ENCODE measurements around the gene ELOVL6. TPM values are rescaled to one million over a fixed set of nuclear protein-coding genes. Genes with fewer than 3 reads are reported as not detected.

Gene ELOVL6
- total RNA-seq, 1 donor from 2014 or later: 27.6 TPM

GRCh38 chr4:110124711-110125110 is 73.7 kb downstream of the ELOVL6 start:
- no peak for TF ChIP-seq CTCF (IDR thresholded peaks at IDR 0.05; ENCODE audit: unreplicated experiment)
- no peak for DNase-seq (ENCODE audit: low spot score in 2 of 2, unreplicated experiment in 2 of 2)
- Mint-ChIP-seq H3K27ac (no peak overlapping the region), H3K4me1 (peaks cover 17% of the 10 kb centered on the region), H3K9me3 (peaks cover 4% of the 10 kb centered on the region), H3K27me3 (ENCODE audit: low read depth) (no peaks in the 10 kb centered on the region), H3K4me3 (no peak overlapping the region), H3K36me3 (peaks cover 10% of the 10 kb centered on the region)

GRCh38 chr4:110122201-110122600 is 76.2 kb downstream of the ELOVL6 start:
- Mint-ChIP-seq H3K4me3 (no peak overlapping the region), H3K36me3 (peaks cover 10% of the 10 kb centered on the region), H3K27me3 (ENCODE audit: low read depth) (no peaks in the 10 kb centered on the region), H3K9me3 (peaks cover 4% of the 10 kb centered on the region), H3K27ac (no peak overlapping the region), H3K4me1 (peaks cover 23% of the 10 kb centered on the region)
- TF ChIP-seq CTCF (IDR thresholded peaks at IDR 0.05; ENCODE audit: unreplicated experiment): no peak
- no peak for DNase-seq (ENCODE audit: low spot score in 2 of 2, unreplicated experiment in 2 of 2)

DNA sequence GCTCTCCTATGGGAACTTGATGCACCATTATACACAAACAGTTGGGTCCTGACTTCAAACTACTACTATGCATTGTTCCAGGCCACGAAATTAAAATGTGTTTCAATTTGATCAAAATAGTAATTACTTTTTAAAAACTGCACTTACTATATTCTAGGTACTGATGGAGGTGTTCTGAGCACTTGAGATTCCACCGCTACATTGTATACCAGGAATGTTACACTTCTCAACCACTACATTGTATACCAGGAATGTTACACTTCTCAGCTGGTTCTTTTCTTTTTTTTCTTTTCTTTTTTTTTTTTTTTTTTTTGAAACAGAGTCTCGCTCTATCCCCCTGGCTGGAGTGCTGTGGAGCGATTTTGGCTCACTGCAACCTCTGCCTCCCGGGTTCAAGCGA is 77.9 kb downstream of the ELOVL6 start:
- Mint-ChIP-seq H3K4me3 (no peak overlapping the region), H3K27ac (no peak overlapping the region), H3K9me3 (peaks cover 4% of the 10 kb centered on the region), H3K27me3 (ENCODE audit: low read depth) (no peaks in the 10 kb centered on the region), H3K36me3 (peaks cover 5% of the 10 kb centered on the region), H3K4me1 (peaks cover 23% of the 10 kb centered on the region)
- no peak for DNase-seq (ENCODE audit: low spot score in 2 of 2, unreplicated experiment in 2 of 2)
- no peak for TF ChIP-seq CTCF (IDR thresholded peaks at IDR 0.05; ENCODE audit: unreplicated experiment)

GRCh38 chr4:110119880-110120279 is 78.5 kb downstream of the ELOVL6 start:
- DNase-seq (ENCODE audit: low spot score in 2 of 2, unreplicated experiment in 2 of 2): no peak
- Mint-ChIP-seq H3K27ac (peak overlapping the region; percentile 89), H3K36me3 (peaks cover 5% of the 10 kb centered on the region), H3K27me3 (ENCODE audit: low read depth) (no peaks in the 10 kb centered on the region), H3K9me3 (peaks cover 4% of the 10 kb centered on the region), H3K4me3 (peak overlapping the region; percentile 18), H3K4me1 (peaks cover 23% of the 10 kb centered on the region)
- TF ChIP-seq CTCF (IDR thresholded peaks at IDR 0.05; ENCODE audit: unreplicated experiment): no peak

DNA sequence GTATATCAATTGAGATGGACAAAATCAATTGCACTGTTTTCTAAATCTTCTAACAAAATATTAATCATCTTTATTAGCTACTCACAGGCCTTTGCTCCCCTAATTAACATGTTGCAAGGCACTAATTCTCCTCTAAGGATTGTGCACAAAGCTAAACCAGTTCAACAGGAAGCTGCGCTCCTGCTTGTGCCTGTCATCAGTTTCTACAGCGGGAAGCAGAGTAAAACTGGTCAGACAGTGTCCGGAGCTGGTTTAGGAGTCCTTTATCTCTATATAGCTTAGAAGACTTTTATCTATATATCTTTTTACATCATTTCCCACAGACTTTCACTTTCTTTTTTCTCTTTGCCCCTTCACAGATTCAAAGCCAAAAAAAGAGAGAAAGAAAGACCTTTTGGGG is 79.1 kb downstream of the ELOVL6 start:
- peak overlapping the region; percentile 89 for H3K27ac Mint-ChIP-seq
- H3K27me3 Mint-ChIP-seq (ENCODE audit: low read depth): no peaks in the 10 kb centered on the region
- peaks cover 25% of the 10 kb centered on the region for H3K4me1 Mint-ChIP-seq
- no peak for TF ChIP-seq CTCF (IDR thresholded peaks at IDR 0.05; ENCODE audit: unreplicated experiment)
- peaks cover 5% of the 10 kb centered on the region for H3K36me3 Mint-ChIP-seq
- H3K9me3 Mint-ChIP-seq: peaks cover 4% of the 10 kb centered on the region
- DNase-seq (ENCODE audit: low spot score in 2 of 2, unreplicated experiment in 2 of 2): no peak
- H3K4me3 Mint-ChIP-seq: no peak overlapping the region

DNA sequence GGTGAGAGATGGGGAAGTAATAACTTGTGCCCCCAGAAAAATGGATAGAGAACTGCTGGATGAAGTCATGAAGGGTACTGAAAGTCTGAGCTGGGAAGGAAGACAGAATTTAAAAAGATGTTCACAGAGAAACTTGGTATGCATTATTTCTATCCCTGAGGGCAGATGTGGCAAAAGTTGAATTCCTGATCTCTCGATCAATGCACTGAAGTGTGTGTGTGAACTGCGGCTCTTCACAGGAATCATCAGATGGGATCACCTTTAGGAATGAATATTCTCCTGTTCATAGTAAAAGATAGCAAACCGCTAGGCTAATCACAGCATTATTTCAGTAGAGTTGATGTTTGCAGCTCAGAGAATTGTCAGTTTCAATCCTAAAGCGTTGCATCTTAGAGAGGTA is 86.4 kb downstream of the ELOVL6 start:
- no peak for DNase-seq (ENCODE audit: low spot score in 2 of 2, unreplicated experiment in 2 of 2)
- no peak overlapping the region for H3K27ac Mint-ChIP-seq
- H3K4me3 Mint-ChIP-seq: no peak overlapping the region
- H3K27me3 Mint-ChIP-seq (ENCODE audit: low read depth): no peaks in the 10 kb centered on the region
- H3K4me1 Mint-ChIP-seq: peaks cover 31% of the 10 kb centered on the region
- TF ChIP-seq CTCF (IDR thresholded peaks at IDR 0.05; ENCODE audit: unreplicated experiment): no peak
- H3K9me3 Mint-ChIP-seq: no peaks in the 10 kb centered on the region
- no peaks in the 10 kb centered on the region for H3K36me3 Mint-ChIP-seq
